GM12864 (cell line): Measurements from ENCODE around the gene CD8B2.

Source experiments
- DNase-seq: peaks from one replicate; pipeline ENCODE4 v3.0.0-alpha.2; 2011; ENCODE audit warnings: low read depth
- H3K4me3 ChIP-seq: 2 replicates; pipeline ENCODE4 v1.5.1; 2011; ENCODE audit warnings: mild to moderate bottlenecking, low read depth, low read length, control low read depth
- TF ChIP-seq, protein P1 (sequence below): IDR thresholded peaks from 2 replicates; pipeline ENCODE4 v1.5.1; 2011; ENCODE audit warnings: low read depth, mild to moderate bottlenecking, moderate library complexity, low read length, control low read depth, inconsistent platforms; ENCODE audit errors: missing control alignments

The CD8B2 gene

DNA sequence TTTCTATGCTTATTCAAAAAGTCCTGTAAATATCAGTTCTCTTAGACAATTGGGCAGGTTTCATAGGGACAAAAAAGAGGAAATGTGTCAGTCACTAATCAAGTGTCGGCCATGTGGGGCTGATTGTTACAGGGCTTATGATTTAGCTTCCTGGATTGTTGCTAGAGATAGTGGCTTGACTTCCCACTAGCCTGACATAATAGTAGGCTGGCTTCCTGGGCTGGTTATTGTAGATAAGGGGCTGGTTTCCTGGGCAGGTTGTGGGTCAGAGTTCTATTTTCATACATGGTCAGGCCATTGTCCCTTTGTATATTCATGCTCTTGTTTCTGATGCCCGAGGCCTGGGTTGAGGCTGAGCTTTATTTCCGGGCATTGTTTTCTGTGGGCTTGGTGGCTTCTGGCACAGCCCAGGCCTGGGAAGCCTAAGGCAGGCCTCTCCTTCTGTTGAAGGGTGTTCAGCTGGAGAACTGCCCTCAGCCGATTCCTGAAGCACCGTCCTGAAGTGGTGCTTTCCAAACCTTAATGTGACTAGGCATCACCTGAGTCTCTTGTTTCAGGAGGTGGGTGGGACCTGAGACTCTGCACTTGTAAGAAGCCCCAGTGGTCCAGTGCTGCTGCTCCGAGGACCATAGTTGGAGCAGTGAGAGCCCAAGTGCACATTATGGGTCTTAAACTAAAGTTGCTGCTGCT is 37.0 kb downstream of the CD8B2 start:
- TF ChIP-seq, protein P1, sequence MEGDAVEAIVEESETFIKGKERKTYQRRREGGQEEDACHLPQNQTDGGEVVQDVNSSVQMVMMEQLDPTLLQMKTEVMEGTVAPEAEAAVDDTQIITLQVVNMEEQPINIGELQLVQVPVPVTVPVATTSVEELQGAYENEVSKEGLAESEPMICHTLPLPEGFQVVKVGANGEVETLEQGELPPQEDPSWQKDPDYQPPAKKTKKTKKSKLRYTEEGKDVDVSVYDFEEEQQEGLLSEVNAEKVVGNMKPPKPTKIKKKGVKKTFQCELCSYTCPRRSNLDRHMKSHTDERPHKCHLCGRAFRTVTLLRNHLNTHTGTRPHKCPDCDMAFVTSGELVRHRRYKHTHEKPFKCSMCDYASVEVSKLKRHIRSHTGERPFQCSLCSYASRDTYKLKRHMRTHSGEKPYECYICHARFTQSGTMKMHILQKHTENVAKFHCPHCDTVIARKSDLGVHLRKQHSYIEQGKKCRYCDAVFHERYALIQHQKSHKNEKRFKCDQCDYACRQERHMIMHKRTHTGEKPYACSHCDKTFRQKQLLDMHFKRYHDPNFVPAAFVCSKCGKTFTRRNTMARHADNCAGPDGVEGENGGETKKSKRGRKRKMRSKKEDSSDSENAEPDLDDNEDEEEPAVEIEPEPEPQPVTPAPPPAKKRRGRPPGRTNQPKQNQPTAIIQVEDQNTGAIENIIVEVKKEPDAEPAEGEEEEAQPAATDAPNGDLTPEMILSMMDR, result no peak

DNA sequence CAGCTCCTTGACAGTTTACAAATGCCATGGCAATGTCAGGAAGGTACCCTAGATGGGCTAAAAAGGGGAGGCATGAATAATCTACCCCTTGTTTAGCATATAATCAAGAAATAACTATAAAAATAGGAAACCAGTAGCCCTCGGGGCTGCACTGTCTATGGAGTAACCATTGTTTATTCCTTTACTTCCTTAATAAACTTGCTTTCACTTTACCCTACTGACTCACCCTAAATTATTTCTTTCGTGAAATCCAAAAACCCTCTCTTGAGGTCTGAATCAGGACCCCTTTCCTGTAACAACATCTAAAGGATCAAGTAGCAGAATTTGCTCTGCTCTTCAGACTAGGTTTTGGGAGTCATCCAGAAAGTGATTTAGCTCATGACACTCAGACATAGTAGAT is 43.7 kb downstream of the CD8B2 start:
- TF ChIP-seq, protein P1, result no peak
- no peak overlapping the region for H3K4me3 ChIP-seq
- no peak for DNase-seq

More for the DNA sequence above, 37.0 kb downstream of the CD8B2 start:
- DNase-seq, result no peak
- no peak overlapping the region for H3K4me3 ChIP-seq

DNA sequence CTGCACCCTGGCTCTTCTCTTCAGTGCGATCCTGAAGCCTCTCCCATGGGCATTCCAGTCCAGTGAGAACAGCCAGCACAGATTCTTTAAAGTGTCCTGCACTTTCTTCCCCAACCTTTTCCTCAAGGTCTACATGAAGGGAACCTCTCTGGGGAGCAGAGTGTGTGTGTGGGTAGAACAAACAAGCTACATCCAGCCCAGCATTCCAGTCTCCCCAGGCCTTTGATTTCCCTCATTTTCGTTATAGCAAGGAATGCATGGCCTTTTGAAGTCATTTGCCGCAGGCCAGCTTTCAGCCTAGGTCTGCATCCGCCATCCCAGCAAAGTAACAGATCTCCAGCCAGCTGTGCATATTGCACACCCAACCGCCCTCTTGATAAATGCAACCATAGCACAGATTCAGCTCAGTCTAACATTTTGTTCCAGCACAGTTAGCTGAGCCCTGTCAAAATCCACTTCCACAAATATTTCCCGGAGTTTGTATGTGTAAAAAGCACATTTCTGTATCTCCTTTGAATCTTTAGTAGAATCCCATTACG is 44.6 kb downstream of the CD8B2 start:
- TF ChIP-seq, protein P1, result no peak

DNA sequence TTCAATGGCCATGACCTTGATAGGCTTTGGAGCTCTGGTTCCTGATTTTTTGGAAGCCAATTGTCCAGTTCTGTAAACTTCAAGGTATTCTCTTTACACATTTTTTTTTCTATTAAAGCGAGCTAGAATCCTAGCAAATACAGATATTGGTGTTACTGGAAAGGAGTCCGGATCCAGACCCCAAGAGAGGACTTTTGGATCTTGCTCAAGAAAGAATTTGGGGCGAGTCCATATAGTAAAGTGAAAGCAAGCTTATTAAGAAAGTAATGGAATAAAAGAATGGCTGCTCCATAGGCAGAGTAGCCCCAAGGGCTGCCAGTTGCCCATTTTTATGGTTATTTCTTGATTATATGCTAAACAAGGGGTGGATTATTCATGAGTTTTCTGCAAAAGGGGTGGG is 45.1 kb downstream of the CD8B2 start:
- no peak for DNase-seq
- no peak overlapping the region for H3K4me3 ChIP-seq
- TF ChIP-seq, protein P1, result no peak

More for the DNA sequence above, 44.6 kb downstream of the CD8B2 start:
- no peak for DNase-seq
- no peak overlapping the region for H3K4me3 ChIP-seq

DNA sequence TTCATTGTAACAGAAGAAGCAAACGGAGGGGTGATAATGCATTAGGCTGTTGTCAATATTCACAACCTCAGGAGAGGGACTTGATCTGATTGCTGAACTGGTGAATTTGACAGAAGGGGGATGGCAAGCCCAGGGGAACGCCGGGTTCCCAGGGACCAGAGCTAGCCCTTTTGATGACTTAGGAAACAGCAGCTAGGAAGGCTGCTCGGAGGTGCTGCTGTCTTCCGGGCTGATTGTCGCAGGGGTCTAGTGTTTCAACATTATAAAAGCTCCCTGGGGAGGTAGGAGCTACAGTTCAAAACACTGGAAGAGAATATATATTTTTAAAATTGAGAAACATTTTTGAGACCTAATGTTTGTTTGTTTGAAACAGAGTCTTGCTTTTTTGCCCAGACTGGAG is 47.3 kb downstream of the CD8B2 start:
- no peak for DNase-seq
- TF ChIP-seq, protein P1, result no peak
- no peak overlapping the region for H3K4me3 ChIP-seq

DNA sequence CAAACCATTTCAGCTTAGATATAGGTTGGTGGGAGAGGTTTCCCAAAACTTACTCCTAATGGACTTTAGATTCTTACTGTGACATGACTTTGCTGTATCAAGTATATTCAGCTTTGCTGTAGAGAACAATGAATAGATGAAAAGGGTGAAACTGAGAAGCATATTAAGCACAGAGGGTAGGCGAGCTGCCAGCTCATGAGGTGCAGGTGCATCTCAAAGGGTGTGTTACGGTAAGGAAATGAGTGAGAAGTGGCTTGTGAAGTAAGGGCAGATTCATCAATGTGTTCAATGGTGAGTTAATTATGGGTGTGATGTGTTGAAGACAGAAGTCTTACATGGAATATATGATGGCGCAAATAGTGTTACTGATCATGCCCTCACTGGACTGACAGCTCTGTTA is 49.3 kb downstream of the CD8B2 start:
- DNase-seq, result no peak
- TF ChIP-seq, protein P1, result no peak
- H3K4me3 ChIP-seq, result no peak overlapping the region

DNA sequence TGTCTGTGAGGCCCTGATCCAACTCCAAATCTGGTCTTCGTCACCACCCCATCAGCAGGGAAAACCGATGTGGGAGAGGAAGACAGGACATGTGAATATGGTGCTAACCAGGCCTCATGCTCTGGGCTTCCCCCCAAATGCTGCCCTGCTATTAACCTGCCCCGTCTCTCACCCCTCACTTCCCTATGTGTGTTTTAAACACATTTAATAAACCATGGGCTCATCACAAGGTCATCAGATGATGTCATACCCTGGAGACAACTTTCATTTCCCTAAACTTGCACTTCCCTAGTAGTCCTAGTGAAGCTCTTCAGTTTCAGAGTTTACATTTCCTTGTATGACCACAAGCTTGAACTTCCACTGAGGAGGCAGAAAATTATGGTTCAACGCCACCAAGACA is 49.9 kb downstream of the CD8B2 start:
- H3K4me3 ChIP-seq, result no peak overlapping the region
- DNase-seq, result no peak
- TF ChIP-seq, protein P1, result no peak
